Activated CD8-positive, alpha-beta T cell treated with anti-CD3 and anti-CD28 coated beads for 36 hours (primary cell): ENCODE measurements around the gene NBL1. TPM values are rescaled to one million over a fixed set of nuclear protein-coding genes. Genes with fewer than 3 reads are reported as not detected.

Source experiments
- ATAC-seq: fragments of 200-7000 bp; cut with Tn5 transposase; one replicate; pipeline ENCODE4 v1.10.0; 2021; ENCODE audit warnings: mild to moderate bottlenecking, moderate library complexity
- CTCF ChIA-PET: fragments of 350-600 bp; sonication (Branson Sonifier 250); formaldehyde crosslinking; loops from one replicate; lab custom pipeline; 2021; ENCODE audit warnings: antibody characterized with exemption; lab: Charles Lee
- POLR2A ChIA-PET: fragments of 350-600 bp; sonication (Branson Sonifier 250); formaldehyde crosslinking; loops from one replicate; lab custom pipeline; 2021; ENCODE audit warnings: antibody characterized with exemption; lab: Charles Lee
- DNase-seq: peaks from one replicate; pipeline ENCODE4 v3.0.0-alpha.2; 2020
- H3K27ac Mint-ChIP-seq: one replicate; pipeline ENCODE4 v1.8.0; 2021; ENCODE audit warnings: mild to moderate bottlenecking, mixed read lengths
- H3K27me3 Mint-ChIP-seq: one replicate; pipeline ENCODE4 v1.8.0; 2021; ENCODE audit warnings: mixed read lengths
- H3K36me3 Mint-ChIP-seq: one replicate; pipeline ENCODE4 v1.8.0; 2021; ENCODE audit warnings: low read depth, mixed read lengths
- H3K4me1 Mint-ChIP-seq: one replicate; pipeline ENCODE4 v1.8.0; 2021; ENCODE audit warnings: low read depth, mixed read lengths
- H3K4me3 Mint-ChIP-seq: one replicate; pipeline ENCODE4 v1.8.0; 2021; ENCODE audit warnings: mild to moderate bottlenecking, moderate library complexity, mixed read lengths
- H3K9me3 Mint-ChIP-seq: one replicate; pipeline ENCODE4 v1.8.0; 2021; ENCODE audit warnings: mixed read lengths
- intact Hi-C: fragments of 100-400 bp; cut with micrococcal nuclease; formaldehyde crosslinking; loops from one replicate; pipeline ENCODE4 v1.10.0; 2022
- total RNA-seq, 2 experiments: library from RNA; stranded (reverse); gene quantifications; one replicate each; pipeline ENCODE4 v1.2.3, GENCODE V29; 2021
- TF ChIP-seq, protein P1 (sequence below): fragments of 200-600 bp; IDR thresholded peaks from one replicate; pipeline ENCODE4 v1.8.0; 2022; ENCODE audit warnings: antibody characterized with exemption, mild to moderate bottlenecking

NBL1 gene
- total RNA-seq, 2 experiments from 2014 or later, result 27.0 to 27.6 TPM

DNA sequence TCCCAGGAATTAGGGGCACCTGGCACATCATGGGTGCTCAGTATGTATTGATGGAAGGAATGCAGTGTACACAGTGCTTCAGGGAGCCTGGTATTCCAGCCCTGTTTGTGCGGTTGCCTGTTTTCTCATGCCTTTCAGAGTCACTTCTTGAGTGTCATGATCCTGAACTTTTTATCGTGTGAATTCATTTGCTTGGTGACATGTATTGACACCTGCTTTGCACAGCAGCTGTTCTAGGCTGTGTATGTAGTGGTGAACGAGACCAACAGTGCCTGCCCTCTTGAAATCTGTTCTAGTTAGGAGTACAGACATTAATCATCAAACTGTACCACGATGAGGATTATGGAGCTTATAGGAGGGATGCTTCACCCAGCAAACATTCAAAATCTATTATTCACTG is 26.7 kb downstream of the NBL1 start:
- POLR2A ChIA-PET, result no interaction called here
- DNase-seq, result no peak
- TF ChIP-seq, protein P1, sequence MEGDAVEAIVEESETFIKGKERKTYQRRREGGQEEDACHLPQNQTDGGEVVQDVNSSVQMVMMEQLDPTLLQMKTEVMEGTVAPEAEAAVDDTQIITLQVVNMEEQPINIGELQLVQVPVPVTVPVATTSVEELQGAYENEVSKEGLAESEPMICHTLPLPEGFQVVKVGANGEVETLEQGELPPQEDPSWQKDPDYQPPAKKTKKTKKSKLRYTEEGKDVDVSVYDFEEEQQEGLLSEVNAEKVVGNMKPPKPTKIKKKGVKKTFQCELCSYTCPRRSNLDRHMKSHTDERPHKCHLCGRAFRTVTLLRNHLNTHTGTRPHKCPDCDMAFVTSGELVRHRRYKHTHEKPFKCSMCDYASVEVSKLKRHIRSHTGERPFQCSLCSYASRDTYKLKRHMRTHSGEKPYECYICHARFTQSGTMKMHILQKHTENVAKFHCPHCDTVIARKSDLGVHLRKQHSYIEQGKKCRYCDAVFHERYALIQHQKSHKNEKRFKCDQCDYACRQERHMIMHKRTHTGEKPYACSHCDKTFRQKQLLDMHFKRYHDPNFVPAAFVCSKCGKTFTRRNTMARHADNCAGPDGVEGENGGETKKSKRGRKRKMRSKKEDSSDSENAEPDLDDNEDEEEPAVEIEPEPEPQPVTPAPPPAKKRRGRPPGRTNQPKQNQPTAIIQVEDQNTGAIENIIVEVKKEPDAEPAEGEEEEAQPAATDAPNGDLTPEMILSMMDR, result no peak
- Mint-ChIP-seq H3K27me3 (peaks cover 16% of the 10 kb centered on the region), H3K36me3 (no peaks in the 10 kb centered on the region), H3K4me3 (no peak overlapping the region), H3K4me1 (peaks cover 4% of the 10 kb centered on the region), H3K9me3 (no peaks in the 10 kb centered on the region), H3K27ac (no peak overlapping the region)
- CTCF ChIA-PET, result interaction anchor here (1.5 to 5.5 kb wide), 2 partner anchors 10 to 34 kb away, joined by 8 to 42 read pairs; no protein-coding TSS in a partner anchor
- no peak for ATAC-seq
- intact Hi-C loops, result no loop called here

DNA sequence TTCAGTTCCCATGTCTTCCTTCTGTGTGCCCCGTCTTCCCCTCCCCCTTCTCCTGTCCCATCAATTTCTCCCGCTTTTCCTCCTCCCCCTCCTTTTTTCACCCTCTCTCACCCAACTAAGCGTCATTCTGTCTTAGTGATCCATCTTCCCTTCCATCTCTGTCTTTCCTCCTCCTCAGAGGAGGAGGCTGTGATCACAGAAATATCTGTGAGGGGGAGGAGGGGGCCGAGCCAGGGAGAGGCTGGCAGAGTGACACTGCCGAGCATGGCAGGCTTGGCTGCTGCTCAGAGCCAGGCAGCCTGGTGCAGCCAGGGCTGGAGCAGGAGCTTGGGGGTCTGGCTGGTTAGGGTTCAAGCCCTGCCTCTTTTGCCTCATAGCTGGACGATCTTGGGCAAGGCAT is 28.1 kb downstream of the NBL1 start:
- no peaks in the 10 kb centered on the region for H3K36me3 Mint-ChIP-seq
- ChIA-PET POLR2A (interaction anchor here (1.3 kb wide), 1 partner anchor 10 kb away, joined by 3 read pairs; no protein-coding TSS in a partner anchor), CTCF (interaction anchor here (1.2 to 5.5 kb wide), 3 partner anchors 11 to 89 kb away, joined by 4 to 42 read pairs (median 4); no protein-coding TSS in a partner anchor)
- ATAC-seq, result no peak
- intact Hi-C loops, result no loop called here
- H3K27me3 Mint-ChIP-seq, result peaks cover 4% of the 10 kb centered on the region
- no peak overlapping the region for H3K4me3 Mint-ChIP-seq
- TF ChIP-seq, protein P1, result no peak
- H3K27ac Mint-ChIP-seq, result no peak overlapping the region
- no peaks in the 10 kb centered on the region for H3K9me3 Mint-ChIP-seq
- H3K4me1 Mint-ChIP-seq, result no peaks in the 10 kb centered on the region
- DNase-seq, result no peak

DNA sequence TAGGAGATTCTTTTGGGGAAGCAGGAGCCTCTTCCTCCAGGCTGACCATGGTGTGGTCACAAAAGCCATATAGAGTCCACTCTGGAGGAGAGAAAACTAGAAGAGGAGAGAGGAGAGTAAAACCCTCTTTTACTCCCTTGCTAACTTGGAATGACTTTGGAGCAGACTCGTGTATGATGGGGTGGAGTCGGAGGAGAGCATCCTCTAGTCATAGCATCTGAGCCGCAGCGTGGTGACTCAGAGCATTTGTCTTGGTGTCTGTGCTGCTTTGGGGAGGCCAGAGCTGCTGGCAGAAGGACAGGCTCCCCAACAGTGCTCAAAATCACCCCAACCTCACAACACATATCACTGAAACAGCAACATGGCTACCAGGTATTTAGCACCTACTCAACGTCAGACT is 31.7 kb downstream of the NBL1 start:
- ATAC-seq (no peak), DNase-seq (no peak)
- H3K27me3 Mint-ChIP-seq, result peaks cover 4% of the 10 kb centered on the region
- intact Hi-C loops, result no loop called here
- H3K4me1 Mint-ChIP-seq, result no peaks in the 10 kb centered on the region
- no peaks in the 10 kb centered on the region for H3K9me3 Mint-ChIP-seq
- no peak overlapping the region for H3K27ac Mint-ChIP-seq
- H3K36me3 Mint-ChIP-seq, result no peaks in the 10 kb centered on the region
- TF ChIP-seq, protein P1, result no peak
- CTCF ChIA-PET, result interaction anchor here (0.9 to 2.4 kb wide), 2 partner anchors 13 to 28 kb away, joined by 3 to 10 read pairs; no protein-coding TSS in a partner anchor
- POLR2A ChIA-PET, result no interaction called here
- no peak overlapping the region for H3K4me3 Mint-ChIP-seq

DNA sequence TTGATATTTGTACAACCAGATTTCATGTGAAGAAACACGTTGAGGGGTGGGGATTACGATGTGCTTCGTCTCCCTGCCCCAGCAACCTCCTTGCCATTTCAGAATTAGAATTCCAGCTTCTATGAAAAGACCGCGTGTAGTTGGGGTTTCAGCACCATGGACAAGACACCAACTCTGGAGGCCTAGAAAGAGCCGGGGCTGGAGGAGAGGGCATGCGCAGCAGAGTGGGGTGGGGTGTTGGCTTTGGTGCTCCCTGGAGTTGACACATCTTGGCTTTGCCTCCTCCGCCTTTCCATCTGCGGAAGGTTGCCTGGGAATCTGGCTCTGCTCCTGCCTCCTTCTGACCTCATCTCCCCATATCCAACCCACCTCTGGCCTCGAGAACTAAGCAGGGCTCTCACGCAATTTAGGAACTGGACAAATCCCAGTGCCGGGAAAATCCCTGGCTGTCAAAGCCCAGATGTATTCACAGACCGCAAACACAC is 32.4 kb downstream of the NBL1 start:
- Mint-ChIP-seq H3K27me3 (peaks cover 4% of the 10 kb centered on the region), H3K36me3 (no peaks in the 10 kb centered on the region), H3K9me3 (no peaks in the 10 kb centered on the region), H3K4me3 (no peak overlapping the region), H3K4me1 (no peaks in the 10 kb centered on the region), H3K27ac (no peak overlapping the region)
- ATAC-seq (peak; percentile 47), DNase-seq (peak; percentile 49)
- ChIA-PET POLR2A (interaction anchor here (0.5 to 1.5 kb wide), 2 partner anchors 9 to 439 kb away, joined by 3 to 8 read pairs; no protein-coding TSS in a partner anchor), CTCF (interaction anchor here (0.9 to 2.4 kb wide), 2 partner anchors 14 to 28 kb away, joined by 3 to 10 read pairs; no protein-coding TSS in a partner anchor)
- TF ChIP-seq, protein P1, result no peak
- intact Hi-C loops, result no loop called here

DNA sequence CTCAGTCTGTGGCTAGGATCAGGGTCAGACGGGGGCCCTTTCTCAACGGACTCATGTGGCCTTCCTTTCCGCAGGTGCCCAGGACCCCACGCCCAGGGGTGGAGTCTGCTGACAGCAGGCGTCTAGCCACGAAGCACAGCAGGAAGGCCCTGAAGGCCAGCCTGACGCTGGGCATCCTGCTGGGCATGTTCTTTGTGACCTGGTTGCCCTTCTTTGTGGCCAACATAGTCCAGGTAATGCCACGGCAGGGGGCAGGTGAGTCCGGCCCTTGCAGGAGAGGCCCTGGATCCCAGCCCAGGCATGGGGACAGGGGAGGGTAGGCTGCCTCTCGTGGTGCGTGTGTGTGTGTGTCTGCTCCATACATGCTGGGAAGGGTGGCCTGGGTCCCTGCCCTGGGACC is 34.4 kb downstream of the NBL1 start:
- Mint-ChIP-seq H3K9me3 (no peaks in the 10 kb centered on the region), H3K4me1 (no peaks in the 10 kb centered on the region), H3K27ac (no peak overlapping the region), H3K4me3 (no peak overlapping the region), H3K36me3 (no peaks in the 10 kb centered on the region), H3K27me3 (peaks cover 4% of the 10 kb centered on the region)
- POLR2A ChIA-PET, result interaction anchor here (0.6 kb wide), 1 partner anchor 198 kb away, joined by 3 read pairs; no protein-coding TSS in a partner anchor
- intact Hi-C loops, result no loop called here
- TF ChIP-seq, protein P1, result no peak
- ATAC-seq (no peak), DNase-seq (no peak)
- CTCF ChIA-PET, result interaction anchor here (0.7 kb wide), 1 partner anchor 24 kb away, joined by 3 read pairs; no protein-coding TSS in a partner anchor
